ENCODE measurements around the gene LILRB2. TPM values are rescaled to one million over a fixed set of nuclear protein-coding genes. Genes with fewer than 3 reads are reported as not detected.
"Not testable (repeated sequence)": the region's sequence is repeated elsewhere in the genome, so short reads cannot be mapped to it uniquely, and the experiment has no call there.

The LILRB2 gene
- total and polyA plus RNA-seq, 2 donors (not counting 3 experiments of a cell fraction or from before 2014, with no cell fraction given): not detected

DNA sequence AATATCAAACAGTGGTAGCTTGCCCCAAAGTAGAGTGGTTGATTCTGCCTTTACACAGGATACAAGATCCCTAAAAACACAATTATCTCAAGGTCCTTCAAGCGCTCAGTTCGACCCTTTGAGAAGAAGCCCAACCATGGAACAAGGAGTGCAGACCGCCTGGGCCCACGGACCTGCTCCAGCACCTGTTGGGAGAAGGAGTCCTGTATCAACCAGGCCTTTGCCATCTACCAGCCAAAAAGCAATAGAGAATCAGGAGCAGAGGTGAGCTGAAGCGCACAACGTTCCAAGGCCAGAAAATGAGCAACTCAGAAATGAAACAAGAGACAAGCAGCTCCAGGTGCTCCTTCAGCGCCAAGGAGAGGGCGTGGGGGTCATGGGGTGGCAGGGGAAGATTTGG is 51.8 kb downstream of the LILRB2 start:
- dilution Hi-C loops (cut with MboI; ENCODE audit: extremely low pct_ligation_motif_present, low sequenced_read_pairs): no loop called here
- Histone ChIP-seq H3K79me2 (ENCODE audit: control insufficient read depth, insufficient read depth, low read length) (no peaks in the 10 kb centered on the region), H3K4me2 (ENCODE audit: insufficient read depth, low read length) (no peak overlapping the region), H3K27ac (ENCODE audit: insufficient read depth, low read depth, low read length) (no peak overlapping the region), H3K4me3 (replicated peaks in 1 of 3; ENCODE audit: insufficient read depth in 1 of 3, low read depth in 1 of 3, low read length in 3 of 3) (no peak overlapping the region), H3K9me1 (replicated peaks; ENCODE audit: control insufficient read depth, extremely low read depth, insufficient read depth, low read length) (no peaks in the 10 kb centered on the region), H2AFZ (ENCODE audit: low read depth, low read length) (no peak overlapping the region), H3K36me3 (ENCODE audit: control insufficient read depth in 2 of 2, extremely low read depth in 1 of 2, insufficient read depth in 2 of 2, low read length in 2 of 2) (no peaks in the 10 kb centered on the region), H3K27me3 (ENCODE audit: control insufficient read depth in 2 of 2, insufficient read depth in 2 of 2, low read length in 2 of 2) (peaks cover 6 to 7% of the 10 kb centered on the region in 2 experiments), H3K9me3 (replicated peaks; ENCODE audit: control insufficient read depth, insufficient read depth, low read length) (no peaks in the 10 kb centered on the region), H3K9ac (replicated peaks; ENCODE audit: extremely low read depth, insufficient read depth, low read length) (no peak overlapping the region), H3K4me1 (ENCODE audit: control insufficient read depth, extremely low read depth, insufficient read depth, low read length) (no peaks in the 10 kb centered on the region), H4K20me1 (replicated peaks; ENCODE audit: control insufficient read depth, extremely low read depth, insufficient read depth, low read length) (no peaks in the 10 kb centered on the region)
- no peak for DNase-seq (ENCODE audit: low read depth, low spot score)
- TF ChIP-seq, protein P1, sequence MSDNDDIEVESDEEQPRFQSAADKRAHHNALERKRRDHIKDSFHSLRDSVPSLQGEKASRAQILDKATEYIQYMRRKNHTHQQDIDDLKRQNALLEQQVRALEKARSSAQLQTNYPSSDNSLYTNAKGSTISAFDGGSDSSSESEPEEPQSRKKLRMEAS (IDR thresholded peaks at IDR 0.05; ENCODE audit: insufficient read depth, insufficient read length): no peak
- TF ChIP-seq POLR2A (IDR thresholded peaks at IDR 0.05; ENCODE audit: low read depth, low read length) (no peak), GATA2 (IDR thresholded peaks at IDR 0.05; ENCODE audit: insufficient read depth, insufficient read length, low read depth, low read length) (no peak), JUN (IDR thresholded peaks at IDR 0.05; ENCODE audit: borderline replicate concordance, insufficient read depth, insufficient read length, low read depth) (no peak)
- FAIRE-seq: no peak
- ChIA-PET POLR2A (no interaction called here), CTCF (interaction anchor here (0.9 to 2.3 kb wide), 4 partner anchors 28 to 61 kb away, joined by 3 to 5 read pairs (median 4); partner anchors contain the start of genes LILRB5 and TMC4)
- intact Hi-C loops (cut with micrococcal nuclease): loop anchor here (5.0 kb wide), 1 partner anchor 1147 kb away; no protein-coding TSS in a partner anchor
- no TSS peak for BruUV-seq (replicated peaks)

DNA sequence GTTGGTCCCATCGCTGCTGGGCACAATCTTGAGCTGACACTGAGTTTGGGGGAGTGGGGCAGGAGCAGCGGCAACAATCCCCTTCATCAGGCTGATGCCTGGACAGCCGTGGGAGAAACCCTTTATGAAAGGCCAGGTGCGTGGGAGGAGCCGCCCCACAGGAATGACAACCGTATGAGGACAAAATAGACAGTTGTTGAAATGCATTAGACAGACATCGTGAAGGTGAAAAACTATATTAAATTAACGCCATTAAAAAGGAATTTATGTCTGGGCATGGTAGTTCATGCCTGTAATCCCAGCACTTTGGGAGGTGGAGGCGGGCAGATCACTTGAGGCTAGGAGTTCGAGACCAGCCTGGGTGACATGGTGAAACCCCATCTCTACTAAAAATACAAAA is 56.3 kb downstream of the LILRB2 start:
- H3K9me3 ChIP-seq (replicated peaks; ENCODE audit: control insufficient read depth, insufficient read depth, low read length); H3K36me3 ChIP-seq (ENCODE audit: control insufficient read depth in 2 of 2, extremely low read depth in 1 of 2, insufficient read depth in 2 of 2, low read length in 2 of 2); H3K9me1 ChIP-seq (replicated peaks; ENCODE audit: control insufficient read depth, extremely low read depth, insufficient read depth, low read length); CTCF ChIA-PET; BruUV-seq (replicated peaks); H4K20me1 ChIP-seq (replicated peaks; ENCODE audit: control insufficient read depth, extremely low read depth, insufficient read depth, low read length); H3K9ac ChIP-seq (replicated peaks; ENCODE audit: extremely low read depth, insufficient read depth, low read length); FAIRE-seq; H3K4me1 ChIP-seq (ENCODE audit: control insufficient read depth, extremely low read depth, insufficient read depth, low read length); H2AFZ ChIP-seq (ENCODE audit: low read depth, low read length); H3K4me2 ChIP-seq (ENCODE audit: insufficient read depth, low read length); H3K27me3 ChIP-seq (ENCODE audit: control insufficient read depth in 2 of 2, insufficient read depth in 2 of 2, low read length in 2 of 2); dilution Hi-C loops (cut with MboI; ENCODE audit: extremely low pct_ligation_motif_present, low sequenced_read_pairs); H3K4me3 ChIP-seq (replicated peaks in 1 of 3; ENCODE audit: insufficient read depth in 1 of 3, low read depth in 1 of 3, low read length in 3 of 3); POLR2A ChIA-PET; H3K79me2 ChIP-seq (ENCODE audit: control insufficient read depth, insufficient read depth, low read length); H3K27ac ChIP-seq (ENCODE audit: insufficient read depth, low read depth, low read length); DNase-seq (ENCODE audit: low read depth, low spot score): not testable (repeated sequence)
- intact Hi-C loops (cut with micrococcal nuclease): loop anchor here (5.0 kb wide), 1 partner anchor 1142 kb away; no protein-coding TSS in a partner anchor

DNA sequence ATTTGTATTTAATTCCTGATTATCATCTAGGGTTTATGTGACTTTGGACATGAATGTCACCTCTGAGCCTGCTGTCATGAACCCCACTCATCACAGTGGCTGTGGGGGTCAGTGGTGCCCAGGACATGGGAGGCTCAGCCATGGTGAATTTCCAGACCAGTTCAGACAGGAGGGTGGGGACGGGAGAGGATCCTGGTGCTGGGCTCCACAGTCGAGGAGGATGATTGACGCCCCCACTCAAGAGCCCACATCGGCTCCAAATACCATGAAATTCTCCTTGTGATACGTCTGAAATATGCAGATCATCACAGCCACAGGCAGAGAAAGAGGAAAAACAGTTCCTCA is 57.0 kb downstream of the LILRB2 start:
- H3K9me3 ChIP-seq (replicated peaks; ENCODE audit: control insufficient read depth, insufficient read depth, low read length); H3K9me1 ChIP-seq (replicated peaks; ENCODE audit: control insufficient read depth, extremely low read depth, insufficient read depth, low read length); H3K27me3 ChIP-seq (ENCODE audit: control insufficient read depth in 2 of 2, insufficient read depth in 2 of 2, low read length in 2 of 2); H3K4me1 ChIP-seq (ENCODE audit: control insufficient read depth, extremely low read depth, insufficient read depth, low read length); H3K4me2 ChIP-seq (ENCODE audit: insufficient read depth, low read length); H2AFZ ChIP-seq (ENCODE audit: low read depth, low read length); POLR2A ChIA-PET; H3K9ac ChIP-seq (replicated peaks; ENCODE audit: extremely low read depth, insufficient read depth, low read length); H3K27ac ChIP-seq (ENCODE audit: insufficient read depth, low read depth, low read length); DNase-seq (ENCODE audit: low read depth, low spot score); H3K79me2 ChIP-seq (ENCODE audit: control insufficient read depth, insufficient read depth, low read length); H3K4me3 ChIP-seq (replicated peaks in 1 of 3; ENCODE audit: insufficient read depth in 1 of 3, low read depth in 1 of 3, low read length in 3 of 3); H4K20me1 ChIP-seq (replicated peaks; ENCODE audit: control insufficient read depth, extremely low read depth, insufficient read depth, low read length); dilution Hi-C loops (cut with MboI; ENCODE audit: extremely low pct_ligation_motif_present, low sequenced_read_pairs); BruUV-seq (replicated peaks); FAIRE-seq; H3K36me3 ChIP-seq (ENCODE audit: control insufficient read depth in 2 of 2, extremely low read depth in 1 of 2, insufficient read depth in 2 of 2, low read length in 2 of 2): not testable (repeated sequence)
- intact Hi-C loops (cut with micrococcal nuclease): loop anchor here (2.0 kb wide), 1 partner anchor 17 kb away; no protein-coding TSS in a partner anchor
- CTCF ChIA-PET: interaction anchor here (1.2 to 1.5 kb wide), 2 partner anchors 9 to 42 kb away, joined by 3 to 5 read pairs; no protein-coding TSS in a partner anchor

Measured in endothelial cell of umbilical vein (primary cell).